ENCODE measurements around the gene MBD2.

GRCh38 chr18:54140641-54141040 lies 83.8 kb downstream of the MBD2 start:
- no peak for TF ChIP-seq POLR2A (IDR thresholded peaks at IDR 0.05; ENCODE audit: extremely low read depth, insufficient read length)
- TF ChIP-seq CTCF (IDR thresholded peaks at IDR 0.05; ENCODE audit: low read depth, low read length) = no peak

Data from NB4 (cell line).